GM12801 (cell line): ENCODE measurements around the gene TAF3.

Experiments used
- CTCF ChIP-seq: IDR thresholded peaks from one replicate; pipeline ENCODE4 v1.5.1; 2011; ENCODE audit warnings: control low read depth; ENCODE audit not compliant: insufficient read length; ENCODE audit errors: extremely low read depth

TAF3 gene

GRCh38 chr10:7886056-7886455 lies 67.8 kb downstream of the TAF3 start:
- no peak for TF ChIP-seq CTCF

GRCh38 chr10:7887174-7887816 lies 69.0 kb downstream of the TAF3 start:
- no peak for TF ChIP-seq CTCF

DNA sequence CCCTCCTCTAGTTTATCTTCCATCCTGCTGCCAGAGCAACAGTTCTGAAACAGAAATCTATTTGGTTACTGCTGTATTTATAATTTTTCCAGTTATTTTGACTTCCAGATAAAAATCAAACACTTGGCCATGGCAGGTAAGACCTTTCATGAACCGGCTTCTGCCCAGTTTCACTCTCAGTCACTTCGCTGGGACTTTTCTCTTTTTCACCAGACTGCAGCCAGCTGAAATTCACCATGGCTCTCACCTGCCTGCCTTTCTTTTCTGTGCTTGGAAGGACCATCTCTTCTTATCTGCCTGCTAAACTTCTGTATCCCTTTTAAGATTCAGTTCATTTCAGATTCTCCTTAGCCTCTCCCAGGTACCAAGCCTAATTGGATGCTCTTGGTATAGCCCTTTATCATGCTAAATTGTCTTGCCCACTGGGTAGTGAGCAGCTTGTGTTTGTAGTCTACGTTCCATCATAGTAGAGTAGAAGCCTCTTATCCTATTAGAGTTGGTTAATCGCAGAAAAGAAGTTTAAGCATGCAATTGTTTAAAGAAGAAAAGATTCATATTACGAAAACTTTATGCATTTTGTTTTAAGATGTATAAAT lies 71.7 kb downstream of the TAF3 start:
- TF ChIP-seq CTCF: no peak

DNA sequence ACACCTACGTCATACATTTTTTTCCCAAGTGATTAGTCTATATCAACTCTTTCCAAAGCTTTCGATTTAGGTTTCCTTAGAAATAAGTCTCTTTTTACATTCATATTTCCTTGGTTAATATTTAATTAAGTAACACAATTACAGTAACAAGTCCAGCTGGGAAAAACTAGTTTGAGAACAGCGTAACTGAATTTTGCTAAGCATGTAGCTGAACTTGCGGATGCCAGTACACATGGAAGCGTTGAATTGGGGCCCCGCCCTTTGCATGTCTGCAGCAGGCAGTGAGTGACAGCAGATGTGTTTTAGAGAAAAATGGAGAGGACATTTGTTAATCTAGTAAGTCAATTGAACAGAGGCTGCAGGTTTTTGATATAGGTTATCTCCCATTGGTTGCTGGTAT lies 72.5 kb downstream of the TAF3 start:
- TF ChIP-seq CTCF: no peak

- no peak for TF ChIP-seq CTCF
Measured at GRCh38 chr10:7891634-7892033, 73.3 kb downstream of the TAF3 start.

DNA sequence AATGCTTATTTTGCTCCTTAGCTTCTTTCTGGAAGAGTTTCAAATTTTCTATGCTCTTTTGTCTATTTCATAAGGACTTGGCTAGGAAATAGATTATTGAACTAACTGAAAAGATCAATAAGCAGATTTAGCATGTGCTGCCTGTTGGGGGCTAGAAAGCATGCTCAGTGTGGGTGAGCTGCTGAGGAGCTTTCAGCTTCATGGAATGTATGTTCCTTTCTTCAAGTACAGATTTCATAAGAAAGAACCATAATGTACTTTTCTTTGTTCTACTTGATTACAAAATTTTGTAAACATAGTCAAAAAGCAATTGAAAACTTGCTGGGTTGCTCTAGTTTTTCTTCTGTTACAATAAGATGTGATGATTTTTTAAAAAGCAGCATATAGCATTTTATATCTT lies 73.8 kb downstream of the TAF3 start:
- no peak for TF ChIP-seq CTCF

- no peak for TF ChIP-seq CTCF
Measured at GRCh38 chr10:7895699-7896090, 77.4 kb downstream of the TAF3 start.
